8988T (cell line): Measurements from ENCODE around the gene TGFB1I1.
"Not testable (repeated sequence)": the region's sequence is repeated elsewhere in the genome, so short reads cannot be mapped to it uniquely, and the experiment has no call there.

Experiments
- DNase-seq: peaks from one replicate; pipeline ENCODE4 v3.0.0; 2011

The TGFB1I1 gene

GRCh38 chr16:31489616-31490584 is 17.9 kb downstream of the TGFB1I1 start:
- no peak for DNase-seq

DNA sequence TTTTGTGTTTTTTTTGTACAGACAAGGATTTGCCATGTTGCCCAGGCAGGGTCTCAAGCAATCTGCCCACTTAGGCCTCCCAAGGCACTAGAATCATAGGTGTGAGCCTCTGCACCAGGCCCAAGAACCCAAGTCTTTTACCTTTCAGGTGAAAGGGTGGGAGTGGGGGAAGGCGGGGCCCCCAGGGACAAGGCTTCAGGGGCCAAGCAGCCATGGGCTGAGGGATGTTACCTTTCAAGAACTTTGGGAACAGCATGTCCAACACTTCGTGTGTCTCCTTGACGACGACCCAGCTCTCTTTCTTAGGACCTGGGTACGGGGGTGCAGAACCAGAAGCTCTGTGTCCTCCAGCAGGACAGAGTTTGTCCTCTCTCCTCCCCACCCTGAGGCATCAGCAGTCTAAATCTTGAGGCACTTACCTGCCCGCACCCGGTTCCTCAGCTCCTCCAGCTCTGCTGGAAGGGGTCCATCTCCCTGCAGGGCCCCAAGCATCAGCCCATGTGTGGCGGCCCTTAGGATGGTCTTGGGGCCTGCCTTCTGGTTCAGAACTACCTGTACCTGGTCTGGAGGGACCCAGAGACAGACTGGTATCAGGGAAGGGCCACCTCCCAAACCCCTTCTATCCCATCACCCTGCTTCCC is 19.9 kb downstream of the TGFB1I1 start:
- DNase-seq = no peak

DNA sequence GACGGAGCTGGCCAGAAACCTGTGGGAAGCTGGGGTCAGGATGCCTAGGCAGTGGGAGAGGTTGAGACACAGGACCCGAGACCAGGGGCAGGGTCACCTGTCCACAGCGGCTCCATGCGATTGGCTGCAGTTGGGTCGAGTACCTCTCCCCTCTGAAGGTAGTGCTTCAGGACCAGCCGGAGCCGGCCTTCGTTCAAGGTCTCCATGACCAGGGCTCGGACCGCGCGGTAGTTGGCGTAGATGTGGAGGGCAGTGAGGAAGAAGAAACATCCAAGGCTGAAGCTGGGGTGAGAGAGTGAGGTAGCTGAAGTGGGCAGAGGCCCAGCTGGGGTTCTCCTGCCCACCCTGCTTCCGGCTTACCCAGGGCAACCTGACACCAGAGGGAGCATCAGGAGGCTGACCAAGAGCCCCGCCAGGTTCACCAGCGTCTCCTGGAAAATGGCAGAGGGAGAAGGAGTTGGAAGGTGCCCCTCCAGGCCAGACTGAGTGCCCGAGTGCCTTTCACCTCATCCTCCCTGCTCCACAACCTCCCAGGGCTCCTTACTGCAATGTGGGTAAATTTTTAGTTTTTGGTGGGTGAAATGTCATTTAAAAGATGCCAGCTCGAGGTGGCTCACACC is 21.7 kb downstream of the TGFB1I1 start:
- DNase-seq = no peak

- DNase-seq = no peak
Observed at GRCh38 chr16:31496670-31497069, 24.7 kb downstream of the TGFB1I1 start.

GRCh38 chr16:31498493-31498892 is 26.5 kb downstream of the TGFB1I1 start:
- DNase-seq = no peak

- no peak for DNase-seq
Observed at GRCh38 chr16:31499928-31500327, 28.0 kb downstream of the TGFB1I1 start.

DNA sequence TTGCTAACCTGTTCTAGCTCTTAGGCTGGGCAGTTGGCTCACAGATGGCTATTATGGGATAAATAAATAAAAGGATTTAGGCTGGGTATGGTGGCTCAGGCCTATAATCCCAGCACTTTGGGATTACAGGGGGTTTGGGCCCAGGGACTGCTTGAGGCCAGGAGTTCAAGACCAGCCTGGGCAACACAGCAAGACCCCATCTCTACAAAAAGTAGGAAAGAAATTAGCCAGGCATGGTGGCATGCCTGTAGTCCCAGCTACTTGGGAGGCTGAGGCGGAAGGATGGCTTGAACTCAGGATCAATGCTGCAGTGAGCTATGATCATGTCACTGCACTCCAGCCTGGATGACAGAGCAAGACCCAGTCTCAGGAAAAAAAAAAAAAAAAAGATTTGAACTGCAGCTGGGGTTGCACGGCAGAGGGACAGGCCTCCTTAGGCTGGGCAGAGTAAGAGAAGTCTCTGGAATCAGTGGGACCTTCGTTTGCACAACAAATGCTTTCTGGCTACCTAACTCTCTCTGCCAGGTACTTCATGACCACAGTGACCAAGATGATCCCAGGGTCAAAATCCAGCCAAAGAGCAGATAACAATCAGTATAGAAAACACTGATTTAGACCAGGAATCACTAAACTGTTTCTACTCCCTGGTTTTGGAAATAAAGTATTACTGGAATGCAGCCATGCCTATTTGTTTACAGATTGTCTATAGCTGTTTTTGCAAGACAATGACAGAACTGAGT is 29.4 kb downstream of the TGFB1I1 start:
- no peak for DNase-seq

DNA sequence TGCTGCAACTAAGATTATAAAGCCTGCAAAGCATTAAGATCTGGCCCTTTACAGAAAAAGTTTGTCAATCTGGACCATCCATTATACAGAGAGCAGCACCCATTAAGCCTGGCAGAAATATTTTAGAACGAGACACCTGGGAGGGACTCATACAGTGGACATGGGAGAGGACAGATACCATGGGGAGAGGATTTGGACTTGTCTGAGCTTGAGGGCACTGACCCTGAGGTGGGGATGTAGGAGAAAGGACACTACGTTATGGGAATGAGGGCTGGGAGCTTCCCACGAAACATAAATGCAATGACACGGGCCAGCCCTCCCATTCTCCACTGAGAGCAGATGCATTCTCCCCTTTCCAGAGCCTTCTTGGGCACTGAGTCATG is 30.0 kb downstream of the TGFB1I1 start:
- no peak for DNase-seq

- DNase-seq = no peak
Observed at GRCh38 chr16:31502981-31503380, 31.0 kb downstream of the TGFB1I1 start.

DNA sequence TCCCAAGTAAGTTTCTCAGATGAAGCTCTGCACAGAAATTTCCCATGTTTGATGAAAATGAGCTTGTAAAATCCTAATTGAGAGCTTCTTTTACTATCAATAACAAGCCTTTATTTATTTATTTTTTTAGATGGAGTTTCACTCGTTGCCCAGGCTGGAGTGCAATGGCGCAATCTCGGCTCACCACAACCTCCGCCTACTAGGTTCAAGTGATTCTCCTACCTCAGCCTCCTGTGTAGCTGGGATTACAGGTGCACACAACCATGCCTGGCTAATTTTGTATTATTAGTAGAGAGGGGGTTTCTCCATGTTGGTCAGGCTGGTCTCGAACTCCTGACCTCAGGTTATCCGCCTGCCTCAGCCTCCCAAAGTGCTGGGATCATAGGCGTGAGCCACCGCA is 31.6 kb downstream of the TGFB1I1 start:
- not testable (repeated sequence) for DNase-seq

GRCh38 chr16:31504159-31504558 is 32.2 kb downstream of the TGFB1I1 start:
- no peak for DNase-seq

DNA sequence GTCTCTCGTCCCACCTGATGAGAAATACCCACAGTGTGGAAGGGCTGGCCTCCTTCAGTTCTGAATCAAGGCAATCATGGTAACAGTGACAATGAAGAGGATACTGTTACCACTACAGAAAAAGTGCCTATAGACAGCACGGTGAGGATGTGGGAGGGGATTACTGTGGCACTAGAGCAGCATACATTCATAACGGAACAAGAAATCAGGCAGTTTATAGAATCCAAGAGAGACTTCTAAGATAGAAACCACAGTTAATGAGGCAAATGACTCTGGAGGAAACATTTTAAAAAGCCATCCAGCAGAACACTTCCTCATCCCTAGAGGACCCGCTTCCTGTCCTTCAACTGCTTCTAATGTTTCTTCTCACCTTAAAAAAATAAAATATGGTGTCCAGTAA is 33.5 kb downstream of the TGFB1I1 start:
- no peak for DNase-seq

- no peak for DNase-seq
Observed at GRCh38 chr16:31507617-31507928, 35.6 kb downstream of the TGFB1I1 start.

- DNase-seq = no peak
Observed at GRCh38 chr16:31507929-31508705, 36.2 kb downstream of the TGFB1I1 start, which contains the start of gene RUSF1. Gene RUSF1, minus strand, starts transcription at chr16:31508391. Its CDS starts 18 bp downstream, at chr16:31508373.

DNA sequence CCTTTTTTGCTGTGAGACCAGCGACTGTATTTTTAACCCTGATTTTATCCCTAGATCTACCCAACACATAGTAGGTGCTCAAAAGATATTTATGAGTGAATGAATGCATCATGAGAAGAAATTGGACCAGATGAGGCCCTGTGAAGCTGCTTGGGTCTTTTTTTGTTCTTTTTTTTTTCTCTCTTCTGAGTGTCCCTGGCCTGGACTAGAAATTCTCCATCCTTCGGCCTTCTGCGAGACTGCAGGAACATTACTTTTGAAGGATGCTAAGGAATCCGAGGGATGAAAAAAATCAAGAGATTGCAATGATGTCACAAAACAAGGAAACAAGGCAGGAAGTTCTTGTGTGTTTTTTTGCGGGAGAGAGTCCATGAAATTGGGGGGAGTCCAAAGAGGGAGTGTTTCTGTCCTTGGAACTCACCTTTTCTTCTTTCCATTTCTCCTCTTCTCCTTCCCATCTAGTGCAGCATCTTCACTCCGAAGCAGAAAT is 36.8 kb downstream of the TGFB1I1 start:
- no peak for DNase-seq

GRCh38 chr16:31513126-31513525 is 41.2 kb downstream of the TGFB1I1 start:
- no peak for DNase-seq

DNA sequence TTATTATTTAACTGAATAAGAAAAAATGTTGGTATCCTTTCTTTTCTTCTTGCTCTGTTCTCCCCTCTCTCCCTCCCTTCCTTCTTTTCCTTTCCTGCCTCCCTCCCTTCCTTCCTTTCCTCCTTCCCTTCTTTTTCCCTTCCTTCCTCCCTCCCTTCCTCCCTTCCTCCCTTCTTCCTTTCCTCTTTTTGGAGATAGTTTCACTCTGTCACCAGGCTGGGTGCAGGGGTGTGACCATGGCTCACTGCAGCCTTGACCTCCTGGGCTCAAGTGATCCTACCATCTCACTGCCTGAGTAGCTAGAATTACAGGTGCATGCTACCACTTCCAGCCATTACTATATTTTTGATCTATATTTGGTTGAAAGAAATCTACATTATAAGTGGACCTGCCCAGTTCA is 41.9 kb downstream of the TGFB1I1 start:
- DNase-seq = no peak

DNA sequence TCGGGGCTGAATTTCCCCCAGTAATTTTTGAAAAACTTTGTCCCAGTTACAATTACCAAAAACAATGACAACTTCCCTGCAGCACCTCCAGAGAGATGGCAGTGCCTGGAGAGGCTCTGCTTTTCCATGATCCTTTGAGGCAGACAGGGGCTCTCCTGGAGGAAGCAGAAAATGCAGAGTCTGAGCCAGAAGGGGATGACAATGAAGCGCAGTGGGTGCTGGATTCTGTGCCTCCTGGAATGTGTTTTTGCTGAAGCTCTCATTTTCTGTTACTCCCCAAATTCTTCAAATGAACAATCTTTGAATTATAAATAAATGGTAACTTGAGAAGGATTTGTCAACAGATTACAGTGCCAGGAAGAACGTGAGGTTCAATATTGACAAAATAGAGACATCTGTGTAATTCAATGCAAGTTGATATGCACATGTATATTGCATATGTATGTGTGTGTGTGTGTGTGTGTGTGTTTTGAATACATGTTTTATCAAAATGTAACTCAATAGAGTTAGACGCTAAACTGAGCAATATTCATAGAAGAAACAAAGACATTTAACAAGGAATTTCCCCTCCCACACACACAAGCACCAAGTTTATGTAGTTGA is 45.9 kb downstream of the TGFB1I1 start:
- no peak for DNase-seq

DNA sequence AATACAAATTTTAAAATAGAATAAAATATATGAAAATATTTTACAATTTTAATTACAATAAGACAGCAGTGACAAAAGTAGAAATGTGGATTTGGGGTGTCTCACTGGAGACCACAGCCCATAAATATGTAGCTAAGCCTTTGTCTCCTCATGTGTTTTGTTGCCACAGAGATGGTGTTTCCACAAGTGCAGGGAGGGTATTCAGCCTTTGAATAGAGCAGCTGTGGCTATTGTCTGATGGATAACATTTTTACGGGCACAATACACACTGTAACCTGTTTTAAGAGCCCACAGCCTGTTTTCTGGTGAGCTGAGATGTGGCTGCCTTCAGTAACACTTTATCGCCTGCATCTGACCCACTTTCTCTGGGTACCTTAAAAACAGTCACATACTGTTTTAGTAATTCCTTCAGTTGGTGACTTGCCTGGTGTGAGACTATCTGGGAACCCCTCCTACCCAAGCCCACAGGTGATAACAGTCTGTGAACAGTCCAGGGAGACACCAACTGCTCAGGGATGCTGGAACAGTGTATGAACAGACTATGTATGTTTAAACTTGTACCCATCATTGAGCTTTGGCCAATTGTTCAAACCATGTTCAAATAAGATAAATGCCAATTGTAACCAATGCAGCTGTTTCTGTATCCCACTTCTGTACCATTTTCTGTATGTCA is 47.9 kb downstream of the TGFB1I1 start:
- DNase-seq = no peak

DNA sequence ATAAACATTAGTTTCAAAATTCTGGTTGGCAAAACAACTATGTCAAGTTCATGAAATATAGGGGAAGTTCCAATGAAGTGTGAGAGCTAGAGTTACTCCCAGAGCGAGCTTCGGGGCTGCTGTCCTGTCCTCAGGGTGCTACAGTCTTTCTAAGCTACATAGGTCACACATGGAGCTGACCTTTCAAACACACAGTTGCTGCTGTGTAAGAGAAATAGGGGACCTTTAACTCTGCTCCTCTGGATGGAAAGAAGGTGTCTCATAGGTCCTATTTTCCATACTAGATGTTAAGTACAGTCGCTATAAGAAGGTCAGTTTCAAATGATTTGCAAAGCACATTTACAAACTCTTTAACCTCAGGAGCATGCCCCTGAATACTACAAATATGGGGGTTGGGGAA is 49.4 kb downstream of the TGFB1I1 start:
- no peak for DNase-seq

DNA sequence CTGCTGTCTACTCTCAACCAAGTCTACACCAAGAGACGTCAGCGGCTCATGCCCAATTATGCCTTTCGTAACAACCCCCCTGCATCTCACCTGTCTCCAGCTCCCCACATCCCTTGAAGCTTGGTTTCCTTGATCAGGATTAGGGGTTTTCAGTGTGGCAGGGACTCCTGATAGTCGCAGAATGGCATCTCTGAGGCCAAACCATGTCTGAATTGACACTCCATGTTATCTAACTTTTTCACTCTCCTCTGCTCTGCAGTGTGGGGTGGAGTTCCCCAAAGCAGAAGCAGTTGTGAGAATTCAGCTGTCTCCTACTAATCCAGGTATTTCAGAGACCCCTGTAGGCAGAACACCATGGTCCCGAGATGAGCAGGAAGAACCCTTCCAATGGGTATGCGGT is 50.1 kb downstream of the TGFB1I1 start:
- no peak for DNase-seq
